Central memory CD4-positive, alpha-beta T cell (primary cell): ENCODE measurements around the gene ZRANB3.
"Not testable (repeated sequence)": the region's sequence is repeated elsewhere in the genome, so short reads cannot be mapped to it uniquely, and the experiment has no call there.

Experiments
- DNase-seq: peaks from one replicate; pipeline ENCODE4 v3.0.0; 2022

ZRANB3 gene

DNA sequence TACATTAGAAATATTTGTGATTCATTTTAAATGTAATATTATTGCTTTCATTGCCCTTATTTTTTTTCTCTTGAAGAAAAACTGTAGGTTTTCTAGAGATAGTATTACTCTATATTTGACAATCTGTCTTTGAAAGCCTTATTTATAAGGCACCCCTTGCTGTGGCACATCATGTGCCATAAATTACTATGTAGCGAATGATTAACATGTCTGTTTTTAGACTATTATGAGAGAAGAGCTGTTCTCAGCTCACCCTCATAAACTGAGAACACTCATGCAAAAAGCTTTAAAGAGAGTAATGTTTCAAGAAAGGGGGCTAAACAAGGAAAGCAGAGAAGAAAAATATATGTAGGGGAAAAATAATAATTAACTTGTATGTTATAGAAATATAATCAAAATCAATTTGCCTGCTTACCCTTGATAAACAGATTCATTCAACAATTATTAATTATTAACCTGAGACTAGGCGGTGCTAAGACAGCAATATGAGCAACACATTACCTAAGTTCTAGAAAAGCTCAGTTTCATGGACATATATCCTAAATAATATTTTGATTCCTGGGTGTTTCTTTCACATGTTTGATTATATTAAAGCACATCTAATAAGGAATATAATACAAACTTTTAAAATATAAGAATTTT lies 409.9 kb downstream of the ZRANB3 start:
- DNase-seq, result no peak

DNA sequence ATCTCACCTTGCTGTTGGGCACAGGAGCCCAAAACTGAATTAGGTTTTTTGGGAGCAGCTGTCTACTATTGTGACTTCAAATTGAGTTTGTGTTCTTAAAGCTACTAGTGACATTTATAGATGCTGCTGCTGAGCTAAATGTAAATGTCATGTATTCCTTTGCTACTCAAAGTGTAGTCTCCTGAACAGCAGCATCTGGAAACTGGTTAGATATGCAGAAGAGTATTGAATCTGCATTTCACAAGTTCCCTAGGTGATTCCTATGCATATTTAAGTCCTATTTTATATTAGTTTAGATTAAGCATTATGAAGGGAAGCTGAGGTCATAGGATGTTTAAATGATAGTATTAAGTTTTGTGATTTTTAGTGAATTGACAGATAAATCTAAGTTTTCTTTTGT lies 411.4 kb downstream of the ZRANB3 start:
- DNase-seq, result no peak

DNA sequence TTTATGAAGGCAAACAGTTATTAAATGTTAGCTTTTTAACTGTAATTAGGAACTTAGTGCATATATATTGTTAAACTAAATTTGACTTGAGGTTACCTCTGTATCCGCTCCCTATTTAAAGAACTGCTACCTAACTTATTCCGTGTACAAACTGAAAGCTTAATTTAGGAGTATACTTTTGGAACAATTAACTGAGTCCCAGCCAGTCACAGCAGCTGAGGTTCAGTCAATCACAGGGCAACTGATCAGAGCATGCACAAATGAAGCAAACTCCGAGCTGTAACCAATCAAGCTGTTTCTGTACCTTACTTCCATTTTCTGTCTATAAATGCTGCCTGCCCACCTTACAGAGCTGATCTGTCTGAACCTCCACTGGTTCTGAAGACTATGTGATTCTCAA lies 417.7 kb downstream of the ZRANB3 start:
- DNase-seq, result no peak

DNA sequence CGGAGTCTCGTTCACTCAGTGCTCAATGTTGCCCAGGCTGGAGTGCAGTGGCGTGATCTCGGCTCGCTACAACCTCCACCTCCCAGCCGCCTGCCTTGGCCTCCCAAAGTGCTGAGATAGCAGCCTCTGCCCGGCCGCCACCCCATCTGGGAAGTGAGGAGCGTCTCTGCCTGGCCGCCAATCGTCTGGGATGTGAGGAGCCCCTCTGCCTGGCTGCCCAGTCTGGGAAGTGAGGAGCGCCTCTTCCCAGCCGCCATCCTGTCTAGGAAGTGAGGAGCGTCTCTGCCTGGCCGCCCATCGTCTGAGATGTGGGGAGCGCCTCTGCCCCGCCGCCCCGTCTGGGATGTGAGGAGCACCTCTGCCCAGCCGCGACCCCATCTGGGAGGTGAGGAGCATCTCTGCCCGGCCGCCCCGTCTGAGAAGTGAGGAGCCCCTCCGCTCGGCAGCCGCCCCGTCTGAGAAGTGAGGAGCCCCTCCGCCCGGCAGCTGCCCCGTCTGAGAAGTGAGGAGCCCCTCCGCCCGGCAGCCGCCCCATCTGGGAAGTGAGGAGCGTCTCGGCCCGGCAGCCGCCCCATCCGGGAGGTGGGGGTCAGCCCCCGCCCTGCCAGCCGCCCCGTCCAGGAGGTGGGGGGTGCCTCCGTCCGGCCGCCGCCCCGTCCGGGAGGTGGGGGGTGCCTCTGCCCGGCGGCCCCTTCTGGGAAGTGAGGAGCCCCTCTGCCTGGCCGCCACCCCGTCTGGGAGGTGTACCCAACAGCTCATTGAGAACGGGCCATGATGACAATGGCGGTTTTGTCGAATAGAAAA lies 425.3 kb downstream of the ZRANB3 start:
- not testable (repeated sequence) for DNase-seq

DNA sequence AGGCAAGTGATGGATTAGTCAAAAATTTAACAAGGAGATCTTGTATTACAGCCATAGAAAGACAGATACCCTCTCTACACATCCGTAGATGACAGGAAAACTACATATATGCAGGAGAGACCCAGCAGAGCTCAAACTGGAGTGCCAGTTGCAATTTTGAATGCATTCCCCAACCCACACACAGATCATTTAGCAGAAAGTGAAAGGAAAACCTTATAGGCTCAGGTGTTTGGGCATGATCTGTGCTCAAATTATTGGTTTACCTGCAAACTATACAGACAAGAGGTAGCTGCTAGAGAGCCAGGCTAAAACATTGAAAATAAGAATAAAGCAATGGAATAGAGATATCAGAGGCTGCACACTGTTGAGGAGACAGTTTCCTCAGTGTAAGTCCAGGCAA lies 427.2 kb downstream of the ZRANB3 start:
- no peak for DNase-seq

DNA sequence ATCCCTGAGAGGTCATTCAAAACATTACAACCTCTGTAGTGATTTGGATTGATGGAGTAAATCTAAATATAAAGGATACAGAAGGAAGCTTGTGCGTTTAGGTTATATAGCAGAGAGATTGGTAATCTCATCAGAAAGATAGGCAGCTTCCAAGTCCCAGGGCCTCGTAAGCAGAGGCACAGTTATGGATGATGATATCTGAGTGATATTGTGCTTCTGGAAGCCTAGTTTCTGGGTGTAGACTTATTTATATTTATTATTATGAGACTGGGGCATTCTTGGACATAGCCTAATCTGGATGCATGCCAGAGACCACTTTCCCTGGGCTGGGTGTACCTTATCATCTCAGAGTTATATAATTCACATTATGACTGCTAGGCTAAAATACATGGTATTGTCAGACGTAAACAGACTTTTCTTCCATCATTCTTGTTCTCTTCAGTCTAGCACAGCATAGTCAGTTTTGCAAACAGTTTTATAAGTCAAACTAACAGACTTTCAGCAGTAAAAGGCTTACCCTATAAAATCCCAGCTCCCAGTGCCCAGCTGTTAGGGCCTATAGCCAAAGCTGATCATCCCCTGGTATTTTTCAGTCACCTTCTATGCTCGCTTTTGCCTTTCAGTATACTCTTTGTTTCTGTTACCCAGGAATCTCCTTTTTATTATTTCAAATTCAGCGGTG lies 431.1 kb downstream of the ZRANB3 start:
- no peak for DNase-seq

DNA sequence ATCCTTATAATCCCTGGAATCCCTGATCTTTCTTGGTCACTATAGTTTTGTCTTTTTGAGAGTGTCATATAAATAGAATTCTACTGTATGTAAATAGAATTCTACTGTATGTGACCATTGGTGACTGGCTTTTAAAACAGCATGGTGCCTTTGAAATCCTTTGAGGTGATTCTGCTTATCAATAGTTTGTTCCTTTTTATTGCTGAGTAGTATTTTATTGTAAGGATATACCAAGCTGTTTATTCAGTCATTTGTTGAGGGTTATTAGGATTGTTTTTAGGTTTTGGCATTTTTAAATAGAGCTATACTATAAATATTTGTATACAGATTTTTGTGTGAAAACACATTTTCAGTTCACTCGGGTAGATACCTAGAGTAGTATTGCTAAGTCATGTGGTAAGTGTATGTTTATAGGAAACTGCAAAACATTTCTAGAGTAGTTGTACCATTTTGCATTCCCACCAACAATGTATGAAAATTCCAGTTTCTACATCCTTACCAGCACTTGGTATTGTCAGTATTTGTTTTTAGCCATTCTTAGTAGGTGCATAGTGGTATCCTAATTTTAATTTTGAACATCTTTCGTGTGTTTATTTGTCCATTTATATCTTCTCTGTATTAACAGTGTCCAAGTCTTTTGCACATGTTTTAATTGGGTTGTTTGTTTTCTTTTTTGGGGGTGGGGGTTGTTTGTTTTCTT lies 433.3 kb downstream of the ZRANB3 start:
- no peak for DNase-seq

DNA sequence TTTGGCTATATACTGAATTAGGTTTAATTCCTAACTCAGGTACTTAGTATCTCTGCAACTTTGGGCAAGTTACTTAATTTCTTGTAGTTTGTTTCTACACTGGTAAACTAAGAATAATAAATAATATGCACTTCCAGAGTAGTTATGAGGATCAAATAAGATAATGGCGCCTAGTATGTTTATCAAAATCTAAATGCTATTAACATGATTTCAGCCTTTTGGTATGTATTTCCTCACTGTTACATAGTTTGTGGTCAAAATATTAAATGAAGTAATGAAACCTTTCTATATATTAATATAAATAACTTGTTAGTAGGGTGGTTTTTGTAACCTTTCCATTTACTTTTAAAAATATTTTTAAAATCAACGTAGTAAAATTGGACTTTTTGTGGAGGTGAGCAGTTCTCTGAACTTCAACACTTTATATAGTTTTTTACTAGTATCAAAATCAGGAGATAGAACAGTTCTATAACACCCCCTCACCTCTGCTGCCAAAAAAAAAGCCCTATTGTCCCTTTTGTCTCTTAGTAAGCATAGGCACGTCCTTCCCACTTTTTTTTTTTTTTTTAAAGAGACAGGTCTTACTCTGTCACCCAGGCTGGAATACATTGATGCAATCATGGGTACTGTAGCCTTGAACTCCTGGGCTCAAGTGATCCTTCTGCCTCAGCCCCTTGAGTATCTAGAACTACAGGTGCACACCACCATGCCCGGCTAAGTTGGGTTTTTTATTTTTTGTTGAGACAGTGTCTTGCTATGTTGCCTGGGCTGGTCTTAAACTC lies 434.2 kb downstream of the ZRANB3 start:
- DNase-seq, result no peak

DNA sequence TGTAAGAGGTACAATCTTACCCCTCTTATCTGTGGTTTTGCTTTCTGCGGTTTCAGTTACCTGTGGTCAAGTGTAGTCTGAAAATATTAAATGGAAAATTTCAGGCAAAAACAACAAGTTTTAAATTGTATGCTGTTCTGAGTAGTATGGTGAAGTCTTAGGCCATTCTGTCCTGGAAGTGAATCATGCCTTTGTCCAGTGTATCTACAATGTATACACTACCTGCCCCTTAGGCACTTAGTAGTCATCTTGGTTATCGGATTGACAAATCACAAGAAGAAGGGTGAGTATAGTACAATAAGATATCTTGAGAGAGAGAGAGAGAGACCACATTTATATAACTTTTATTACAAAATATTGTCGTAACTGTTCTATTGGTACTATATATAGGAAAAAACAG lies 435.4 kb downstream of the ZRANB3 start:
- no peak for DNase-seq

DNA sequence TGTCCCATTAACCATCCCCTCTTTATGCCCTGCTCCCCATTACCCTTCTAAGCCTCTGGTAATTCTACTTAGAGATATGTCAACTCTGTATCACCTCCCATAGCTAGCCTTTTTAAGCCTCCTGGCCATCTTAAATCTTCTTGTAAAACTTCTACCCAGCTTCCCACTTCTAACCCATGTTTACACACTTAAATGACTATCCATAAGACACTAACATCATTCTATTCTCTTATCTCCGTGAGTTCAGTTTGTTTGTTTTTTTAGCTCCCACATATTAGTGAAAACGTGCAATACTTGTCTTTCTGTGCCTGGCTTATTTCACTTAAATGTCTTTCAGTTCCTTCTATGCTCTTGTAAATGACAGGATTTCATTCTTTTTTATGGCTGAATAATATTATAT lies 436.5 kb downstream of the ZRANB3 start:
- DNase-seq, result no peak

DNA sequence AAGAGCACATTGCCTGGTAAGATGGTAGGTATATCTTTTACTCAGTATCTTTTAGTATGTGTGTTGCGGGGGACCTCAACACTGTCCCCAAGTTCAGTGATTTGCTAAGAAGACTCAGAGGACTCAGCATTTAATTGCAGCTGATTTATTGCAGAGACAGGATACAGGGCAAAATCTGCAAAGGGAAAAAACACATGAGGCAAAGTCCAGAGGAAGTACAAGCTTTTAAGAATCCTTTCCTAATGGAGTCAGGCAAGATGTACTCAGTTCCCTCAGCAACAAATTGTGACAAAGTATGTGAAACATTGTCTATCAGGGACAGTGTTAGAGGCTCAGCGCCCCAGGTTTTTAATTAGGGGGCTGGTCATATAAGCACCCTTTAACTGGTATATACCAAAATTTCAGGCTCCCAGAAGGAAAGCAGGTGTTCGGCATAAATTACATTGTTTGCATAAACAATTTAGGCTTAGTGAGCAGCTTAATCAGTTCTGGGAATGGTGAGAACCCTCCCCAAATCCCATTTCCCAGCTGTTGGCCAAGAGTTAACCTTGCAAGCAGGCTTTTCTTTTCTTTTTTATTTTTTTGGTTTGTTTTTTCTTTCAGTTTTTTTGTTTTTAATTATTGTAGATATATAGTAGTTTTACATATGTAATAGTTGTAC lies 437.2 kb downstream of the ZRANB3 start:
- DNase-seq, result no peak

DNA sequence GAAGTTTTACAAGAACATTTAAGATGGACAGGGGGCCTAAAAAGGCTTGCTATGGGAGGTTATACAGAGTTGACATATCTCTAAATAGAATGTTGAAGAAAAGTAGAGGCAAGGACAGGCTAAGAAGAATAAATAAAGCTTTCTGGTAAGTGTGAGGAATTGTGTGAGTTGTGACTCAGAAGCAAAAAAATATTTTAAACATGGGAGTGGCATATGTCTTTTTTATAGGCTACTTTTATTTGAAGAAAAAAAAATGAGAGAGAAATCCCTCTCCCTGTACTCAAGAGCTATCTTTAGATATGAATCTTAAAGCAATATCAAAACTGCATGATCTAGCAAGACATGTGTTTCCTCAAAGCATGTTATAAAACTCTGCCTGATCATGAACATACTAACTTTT lies 437.8 kb downstream of the ZRANB3 start:
- no peak for DNase-seq

DNA sequence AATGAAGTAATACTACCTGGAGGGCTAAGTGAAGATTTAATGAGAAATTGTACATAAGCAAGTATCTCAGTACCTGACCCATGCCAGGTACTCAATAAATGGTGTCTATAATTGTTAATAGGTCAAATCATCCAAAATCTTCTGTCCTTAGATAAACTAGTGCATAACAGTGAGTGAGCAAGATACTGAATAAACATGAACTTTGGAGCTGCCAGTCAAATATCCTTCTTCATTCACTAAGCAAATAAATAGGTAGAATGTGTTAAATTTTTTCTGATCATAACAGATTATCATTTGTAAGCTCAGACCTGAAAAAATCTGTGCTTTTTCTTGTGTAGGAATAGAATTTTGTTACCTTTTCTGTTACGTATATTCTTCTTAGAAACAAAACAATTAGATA lies 439.3 kb downstream of the ZRANB3 start:
- no peak for DNase-seq

DNA sequence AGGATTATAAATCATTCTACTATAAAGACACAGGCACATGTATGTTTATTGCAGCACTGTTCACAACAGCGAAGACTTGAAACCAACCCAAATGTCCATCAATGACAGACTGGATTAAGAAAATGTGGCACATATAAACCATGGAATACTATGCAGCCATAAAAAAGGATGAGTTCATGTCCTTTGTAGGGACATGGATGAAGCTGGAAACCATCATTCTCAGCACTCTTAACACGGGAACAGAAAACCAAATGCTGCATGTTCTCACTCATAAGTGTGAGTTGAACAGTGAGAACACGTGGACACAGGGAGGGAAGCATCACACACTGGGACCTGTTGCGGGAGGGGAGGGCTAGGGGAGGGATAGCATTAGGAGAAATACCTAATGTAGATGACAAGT lies 441.4 kb downstream of the ZRANB3 start:
- not testable (repeated sequence) for DNase-seq
